Lung (tissue), 12 donors: ENCODE measurements around the gene EEF1A2. TPM values are rescaled to one million over a fixed set of nuclear protein-coding genes. Genes with fewer than 3 reads are reported as not detected.

ENCODE experiments used
- ATAC-seq: fragments of 200-7000 bp; cut with Tn5 transposase; one replicate; pipeline ENCODE4 v1.9.1; 2020; ENCODE audit warnings: moderate number of reproducible peaks; ENCODE audit not compliant: insufficient read depth, low FRiP score
- DNase-seq, 3 donors: peaks; one replicate each; pipeline ENCODE4 v3.0.0-alpha.2; 2013 to 2017
- H3K27ac ChIP-seq, 2 donors: one replicate each; pipeline ENCODE4 v1.5.1; 2013; ENCODE audit warnings: mild to moderate bottlenecking in 2 of 2, moderate library complexity in 2 of 2, control low read depth in 1 of 2, inconsistent platforms in 1 of 2, low read depth in 1 of 2, low read length in 1 of 2
- H3K27me3 ChIP-seq, 3 donors: one replicate each; pipeline ENCODE4 v1.5.1; 2013; ENCODE audit warnings: low read length in 2 of 3; ENCODE audit not compliant: control insufficient read depth in 3 of 3, insufficient read depth in 3 of 3
- H3K36me3 ChIP-seq, 4 donors: one replicate each; pipeline ENCODE4 v1.5.1; 2013; ENCODE audit warnings: low read length in 4 of 4, mild to moderate bottlenecking in 1 of 4, moderate library complexity in 1 of 4; ENCODE audit not compliant: control insufficient read depth in 4 of 4, insufficient read depth in 4 of 4
- H3K4me1 ChIP-seq, 5 donors: one replicate each; pipeline ENCODE4 v1.5.1; 2013; ENCODE audit warnings: low read length in 5 of 5, mild to moderate bottlenecking in 2 of 5, moderate library complexity in 1 of 5; ENCODE audit not compliant: control insufficient read depth in 5 of 5, insufficient read depth in 5 of 5
- H3K4me3 ChIP-seq: one replicate; pipeline ENCODE4 v1.5.1; 2013; ENCODE audit warnings: mild to moderate bottlenecking, control low read depth, moderate library complexity
- H3K9ac ChIP-seq, 2 donors: one replicate each; pipeline ENCODE4 v1.5.1; 2013; ENCODE audit warnings: low read length in 2 of 2, control low read depth in 1 of 2; ENCODE audit not compliant: insufficient read depth in 1 of 2
- H3K9me3 ChIP-seq, 4 donors: one replicate each; pipeline ENCODE4 v1.5.1; 2013; ENCODE audit warnings: low read length in 3 of 4, mild to moderate bottlenecking in 1 of 4, moderate library complexity in 1 of 4; ENCODE audit not compliant: control insufficient read depth in 4 of 4, insufficient read depth in 3 of 4
- WGBS, 2 donors: extraction: QIAGEN DNeasy Blood & Tissue Kit; methylation state at CpG; one replicate each; pipeline ENCODE4 v1.1.7; 2013; 5-methylcytosine and 5-hydroxymethylcytosine counted together
- polyA plus RNA-seq, 2 donors: library from polyadenylated mRNA; stranded (reverse); fragments of 200-250 nt; gene quantifications; one replicate each; pipeline ENCODE4 v1.2.1, GENCODE V29; 2013
- total RNA-seq, 2 donors: library from RNA; depleted of rRNA in 1 of 2; stranded (reverse); fragments of >200 nt in 1 of 2; gene quantifications; one replicate each; pipeline ENCODE4 v1.2.1, GENCODE V29; 2014 to 2021
- TF ChIP-seq, protein P1 (sequence below): IDR thresholded peaks from 2 replicates; pipeline ENCODE4 v1.5.1; 2012; ENCODE audit warnings: mild to moderate bottlenecking; ENCODE audit errors: control extremely low read depth, extremely low read depth
- donor health status: control.
- donor health status: control.
- donor health status: Bipolar disorder and iron deficiency.
- donor health status: healthy.
- donor health status: DM: yes; HTN: yes; CAD: no.

EEF1A2 gene
- total and polyA plus RNA-seq, 4 donors, result 0.47 to 1.9 (median 1.0) TPM

DNA sequence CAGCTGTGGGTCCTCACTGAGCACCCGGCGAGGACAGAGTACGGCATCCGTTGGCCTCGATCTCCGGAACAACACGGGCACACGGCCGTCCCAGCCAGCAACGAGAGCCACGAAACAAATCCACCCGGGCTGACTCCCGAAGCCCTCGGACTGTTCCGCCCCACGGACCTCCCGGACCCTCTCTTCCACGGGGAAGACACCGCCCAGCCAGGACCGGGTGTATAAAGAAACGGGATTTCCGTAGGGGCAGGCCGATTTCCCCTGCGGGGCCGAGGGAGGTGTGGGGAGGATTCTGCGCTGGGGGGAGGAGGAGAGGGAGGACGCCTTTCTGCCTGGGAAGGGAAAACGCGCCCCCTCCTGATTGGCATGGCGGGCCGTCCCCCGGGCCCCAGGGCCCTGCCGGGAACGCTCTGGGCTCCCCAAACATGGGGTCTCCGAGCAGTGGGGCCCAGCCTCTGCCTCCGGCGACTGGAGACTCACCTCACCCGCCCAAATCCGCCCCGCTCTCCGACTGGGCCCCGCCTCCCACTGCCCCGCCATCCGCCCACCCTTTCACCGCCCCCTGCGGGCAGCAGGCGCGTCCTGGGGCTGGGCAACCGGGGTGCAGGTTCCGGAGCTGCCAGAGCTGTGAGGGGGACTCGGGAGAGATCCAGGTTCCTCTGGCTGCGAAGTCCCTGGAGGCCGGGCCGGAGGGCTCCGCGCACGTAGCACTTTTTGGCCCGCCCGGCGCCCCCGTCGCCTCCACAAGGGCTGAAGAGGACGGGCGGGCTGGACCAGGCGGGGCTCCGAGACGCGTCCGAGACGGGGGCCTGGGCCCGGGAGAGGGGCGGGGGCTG lies 21.0 kb upstream of the EEF1A2 start:
- H3K4me3 ChIP-seq, result peak overlapping the region; percentile 75
- H3K27me3 ChIP-seq, result no peaks in the 10 kb centered on the region
- 2% methylated on average over 50 to 72 of the region's 72 CpGs for WGBS, 2 donors
- ATAC-seq, result peak; percentile 45
- H3K36me3 ChIP-seq, result peaks cover 0 to 22% (median 14%) of the 10 kb centered on the region in 4 donors
- H3K27ac ChIP-seq, result peak overlapping the region; percentile 75 to 95
- TF ChIP-seq, protein P1, sequence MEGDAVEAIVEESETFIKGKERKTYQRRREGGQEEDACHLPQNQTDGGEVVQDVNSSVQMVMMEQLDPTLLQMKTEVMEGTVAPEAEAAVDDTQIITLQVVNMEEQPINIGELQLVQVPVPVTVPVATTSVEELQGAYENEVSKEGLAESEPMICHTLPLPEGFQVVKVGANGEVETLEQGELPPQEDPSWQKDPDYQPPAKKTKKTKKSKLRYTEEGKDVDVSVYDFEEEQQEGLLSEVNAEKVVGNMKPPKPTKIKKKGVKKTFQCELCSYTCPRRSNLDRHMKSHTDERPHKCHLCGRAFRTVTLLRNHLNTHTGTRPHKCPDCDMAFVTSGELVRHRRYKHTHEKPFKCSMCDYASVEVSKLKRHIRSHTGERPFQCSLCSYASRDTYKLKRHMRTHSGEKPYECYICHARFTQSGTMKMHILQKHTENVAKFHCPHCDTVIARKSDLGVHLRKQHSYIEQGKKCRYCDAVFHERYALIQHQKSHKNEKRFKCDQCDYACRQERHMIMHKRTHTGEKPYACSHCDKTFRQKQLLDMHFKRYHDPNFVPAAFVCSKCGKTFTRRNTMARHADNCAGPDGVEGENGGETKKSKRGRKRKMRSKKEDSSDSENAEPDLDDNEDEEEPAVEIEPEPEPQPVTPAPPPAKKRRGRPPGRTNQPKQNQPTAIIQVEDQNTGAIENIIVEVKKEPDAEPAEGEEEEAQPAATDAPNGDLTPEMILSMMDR, result no peak
- peaks cover 0 to 5% (median 0%) of the 10 kb centered on the region in 4 donors for H3K9me3 ChIP-seq
- peak; percentile 81 to 85 (median 83) for DNase-seq
- H3K4me1 ChIP-seq, result peaks cover 0 to 23% (median 7%) of the 10 kb centered on the region in 5 donors
- H3K9ac ChIP-seq, result no peak overlapping the region

DNA sequence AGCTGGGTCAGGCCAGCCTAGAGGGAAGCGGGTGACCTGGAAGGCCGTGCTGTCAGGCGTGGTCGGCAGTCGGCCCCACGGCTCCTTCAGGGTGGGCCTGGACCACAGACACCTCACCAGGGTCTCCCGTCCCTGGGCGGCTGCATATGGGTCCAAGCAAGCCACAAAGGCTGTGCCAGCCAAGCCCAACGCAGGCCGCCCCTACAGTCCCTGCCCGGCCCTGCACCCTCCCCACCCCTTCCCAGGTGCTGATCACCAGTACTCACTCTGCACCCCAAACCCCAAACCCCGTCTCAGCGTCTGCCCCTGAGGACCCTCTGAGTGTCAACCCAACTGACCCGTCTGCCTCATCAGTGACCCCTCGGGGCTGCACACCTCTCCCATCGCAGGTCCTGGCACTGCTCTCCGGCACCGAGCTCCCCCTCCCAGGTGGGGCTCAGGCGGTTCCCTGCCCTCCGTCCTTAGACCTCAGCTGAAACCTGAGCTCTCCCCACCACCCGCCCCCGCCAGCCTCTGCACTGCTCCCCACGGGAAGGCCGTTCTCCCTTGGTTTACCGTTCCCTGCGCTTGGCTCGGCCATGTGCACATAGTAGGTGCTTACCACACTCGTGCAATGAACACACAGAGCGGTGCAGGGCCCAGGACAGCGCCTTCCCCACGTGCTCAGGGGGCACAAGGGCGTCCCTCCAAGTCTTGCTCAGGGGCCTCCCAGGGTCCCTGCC lies 20.2 kb upstream of the EEF1A2 start:
- H3K36me3 ChIP-seq, result peaks cover 0 to 22% (median 14%) of the 10 kb centered on the region in 4 donors
- H3K9ac ChIP-seq, result no peak overlapping the region
- TF ChIP-seq, protein P1, result no peak
- DNase-seq (peak in 1 of 3 donors; percentile 12), ATAC-seq (no peak)
- peaks cover 0 to 22% (median 7%) of the 10 kb centered on the region in 5 donors for H3K4me1 ChIP-seq
- H3K4me3 ChIP-seq, result peak overlapping the region; percentile 75
- 75 to 82% methylated on average over 29 to 32 of the region's 32 CpGs for WGBS, 2 donors
- no peaks in the 10 kb centered on the region for H3K27me3 ChIP-seq
- H3K27ac ChIP-seq, result peak overlapping the region in 1 of 2 donors; percentile 32
- peaks cover 0 to 5% (median 0%) of the 10 kb centered on the region in 4 donors for H3K9me3 ChIP-seq

DNA sequence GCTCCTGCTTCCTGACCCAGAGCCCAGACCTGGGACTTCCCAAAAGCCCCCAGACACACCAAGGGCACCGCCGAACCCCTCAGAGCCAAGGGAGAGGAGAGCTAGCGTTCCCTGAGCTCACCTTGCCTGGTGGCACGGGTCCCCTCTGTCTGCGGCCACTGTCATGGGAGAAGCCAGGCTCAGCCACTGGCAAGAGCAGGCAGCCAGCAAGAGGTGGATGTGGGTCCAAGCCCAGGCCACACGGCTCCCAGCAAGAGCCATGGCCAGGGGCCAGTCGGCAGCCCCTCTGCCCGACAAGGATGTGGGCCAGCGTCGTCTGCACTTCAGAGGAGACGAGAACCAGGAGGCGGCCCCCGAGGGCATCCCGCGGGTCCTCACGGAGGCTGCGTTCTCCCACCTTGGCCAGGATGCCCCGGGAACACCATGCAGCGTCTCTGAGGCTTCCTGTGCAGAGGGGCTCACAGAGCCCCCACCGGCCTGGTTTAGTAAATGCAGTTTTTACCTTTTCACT lies 19.5 kb upstream of the EEF1A2 start:
- no peak for ATAC-seq
- H3K9me3 ChIP-seq, result peaks cover 0 to 4% (median 0%) of the 10 kb centered on the region in 4 donors
- WGBS, 2 donors, result 85 to 86% methylated on average over 20 of the region's 20 CpGs
- DNase-seq, result no peak
- H3K4me1 ChIP-seq, result peaks cover 0 to 22% (median 7%) of the 10 kb centered on the region in 5 donors
- H3K4me3 ChIP-seq, result no peak overlapping the region
- no peaks in the 10 kb centered on the region for H3K27me3 ChIP-seq
- H3K27ac ChIP-seq, result no peak overlapping the region
- no peak overlapping the region for H3K9ac ChIP-seq
- H3K36me3 ChIP-seq, result peaks cover 0 to 21% (median 13%) of the 10 kb centered on the region in 4 donors
- TF ChIP-seq, protein P1, result no peak
